Panc1 (cell line): ENCODE results near the gene TAF11L12.
A peak's percentile ranks its signal among the peaks of the same experiment; 100 is the strongest.

Source experiments
- CTCF ChIP-seq: fragments of 450-650 bp; IDR thresholded peaks from 2 replicates; pipeline ENCODE4 v1.5.1; 2017; ENCODE audit warnings: mild to moderate bottlenecking
- POLR2AphosphoS5 ChIP-seq: IDR thresholded peaks from 2 replicates; pipeline ENCODE4 v1.6.1; 2012; ENCODE audit warnings: mild to moderate bottlenecking, low read depth, low read length, moderate library complexity

GRCh38 chr5:17620627-17621026 lies 10.4 kb downstream of the TAF11L12 start:
- TF ChIP-seq CTCF: peak; percentile 62
- no peak for TF ChIP-seq POLR2AphosphoS5
